K562 (cell line): ENCODE results near the gene CCDC85B. TPM values are rescaled to one million over a fixed set of nuclear protein-coding genes. Genes with fewer than 3 reads are reported as not detected.

ENCODE experiments used
- ATF7 ChIP-seq: fragments of 450-650 bp; IDR thresholded peaks from 2 replicates; pipeline ENCODE4 v1.7.1; 2014; ENCODE audit warnings: mild to moderate bottlenecking, moderate library complexity
- CSDE1 ChIP-seq, 2 experiments: fragments of 450-650 bp; IDR thresholded peaks; 2 replicates each; pipeline ENCODE4 v1.6.1; 2016; ENCODE audit warnings: mild to moderate bottlenecking in 1 of 2
- CTCF ChIP-seq, 3 experiments: IDR thresholded peaks in 2 of 3; conservative IDR thresholded peaks in 1 of 3; 2 replicates each; pipeline ENCODE4 v1.5.1; 2011 to 2012; ENCODE audit warnings: low read length in 3 of 3, mild to moderate bottlenecking in 3 of 3, control low read depth in 2 of 3, improper control_type of control experiment in 1 of 3, inconsistent platforms in 1 of 3, low read depth in 1 of 3, mixed read lengths in 1 of 3, moderate library complexity in 1 of 3; ENCODE audit not compliant: insufficient read depth in 2 of 3
- CXXC5 ChIP-seq: fragments of 250-450 bp; sonication (Bioruptor Pico); IDR thresholded peaks from 2 replicates; pipeline ENCODE4 v1.8.0; 2022; ENCODE audit warnings: inconsistent platforms, mild to moderate bottlenecking, moderate library complexity
- E2F6 ChIP-seq, 2 experiments: IDR thresholded peaks; 2 replicates each; pipeline ENCODE4 v1.6.1; 2011; ENCODE audit warnings: borderline replicate concordance in 1 of 2, control low read depth in 1 of 2, low read depth in 1 of 2, low read length in 1 of 2, mild to moderate bottlenecking in 1 of 2, mixed read lengths in 1 of 2, moderate library complexity in 1 of 2; ENCODE audit not compliant: insufficient read depth in 1 of 2, insufficient read length in 1 of 2, poor library complexity in 1 of 2, severe bottlenecking in 1 of 2; ENCODE audit errors: extremely low read depth in 1 of 2
- ELF2 ChIP-seq: fragments of 250-450 bp; sonication (Bioruptor Pico); IDR thresholded peaks from 2 replicates; pipeline ENCODE4 v1.5.0; 2021; ENCODE audit warnings: mild to moderate bottlenecking
- HDAC3 ChIP-seq: fragments of 450-650 bp; IDR thresholded peaks from 2 replicates; pipeline ENCODE4 v1.6.1; 2018; ENCODE audit warnings: borderline replicate concordance, mild to moderate bottlenecking, moderate library complexity; ENCODE audit not compliant: partially characterized antibody
- MIER1 ChIP-seq: fragments of 450-650 bp; IDR thresholded peaks from 2 replicates; pipeline ENCODE4 v1.6.1; 2016; ENCODE audit warnings: antibody characterized with exemption, mild to moderate bottlenecking, low read depth
- RCOR1 ChIP-seq, 2 experiments: IDR thresholded peaks; 2 replicates each; pipeline ENCODE4 v1.6.1; 2012; ENCODE audit warnings: low read depth in 2 of 2, low read length in 2 of 2, borderline replicate concordance in 1 of 2, improper control_type of control experiment in 1 of 2
- SAFB2 ChIP-seq: fragments of 200-400 bp; formaldehyde crosslinking; IDR thresholded peaks from 2 replicates; pipeline ENCODE4 v1.6.1; 2018; ENCODE audit warnings: borderline replicate concordance, low read length, low read depth, moderate library complexity; ENCODE audit not compliant: severe bottlenecking
- SRF ChIP-seq, 2 experiments: fragments of 250-450, 450-650 bp in 1 of 2; sonication (Bioruptor Pico) in 1 of 2; sonication (generic) in 1 of 2; formaldehyde crosslinking; IDR thresholded peaks; 2 replicates each; pipeline versions ENCODE4 v1.5.0 to v1.5.1; 2020 to 2022; ENCODE audit warnings: mild to moderate bottlenecking in 1 of 2, missing genetic modification reagents in 1 of 2
- TAF1 ChIP-seq: IDR thresholded peaks from 2 replicates; pipeline ENCODE4 v1.6.1; 2011; ENCODE audit warnings: mild to moderate bottlenecking, low read length, moderate library complexity; ENCODE audit not compliant: insufficient read depth, control insufficient read depth, severe bottlenecking; ENCODE audit errors: extremely low read depth
- TBP ChIP-seq: optimal IDR thresholded peaks from 2 replicates; pipeline ENCODE3; 2011; ENCODE audit warnings: low read depth, low read length, improper control_type of control experiment
- ZBTB11 ChIP-seq, 3 experiments: fragments of 200-800 bp in 1 of 3; fragments of 250-450 bp in 1 of 3; fragments of 450-650 bp in 1 of 3; sonication (Bioruptor Pico) in 1 of 3; sonication (Bioruptor generic) in 1 of 3; formaldehyde crosslinking in 1 of 3; IDR thresholded peaks; 2 replicates each; pipeline versions ENCODE4 v1.6.1 to v1.8.0; 2016 to 2022; ENCODE audit warnings: mild to moderate bottlenecking in 2 of 3, missing genetic modification characterization in 2 of 3, missing compliant biosample characterization in 1 of 3, moderate library complexity in 1 of 3
- ZNF184 ChIP-seq: sonication (generic); formaldehyde crosslinking; IDR thresholded peaks from 2 replicates; pipeline ENCODE4 v1.5.0; 2020; ENCODE audit warnings: missing genetic modification reagents
- ZNF263 ChIP-seq: sonication (generic); formaldehyde crosslinking; IDR thresholded peaks from 2 replicates; pipeline ENCODE4 v1.8.0; 2022; ENCODE audit warnings: mild to moderate bottlenecking, missing genetic modification reagents, borderline replicate concordance
- ZNF274 ChIP-seq: IDR thresholded peaks from 2 replicates; pipeline ENCODE4 v1.6.1; 2011; ENCODE audit warnings: low read depth, mild to moderate bottlenecking, low read length, moderate library complexity, borderline replicate concordance
- ZNF282 ChIP-seq: sonication (generic); formaldehyde crosslinking; IDR thresholded peaks from 2 replicates; pipeline ENCODE4 v1.8.1; 2023; ENCODE audit warnings: missing genetic modification reagents
- ZNF57 ChIP-seq: fragments of 450-650 bp; formaldehyde crosslinking; IDR thresholded peaks from 2 replicates; pipeline ENCODE4 v1.4.0; 2020; ENCODE audit warnings: mild to moderate bottlenecking, moderate library complexity
- polyA plus RNA-seq, 8 experiments: library from polyadenylated mRNA; depleted of rRNA in 4 of 8; stranded (reverse) in 5 of 8; unstranded in 3 of 8; fragments of >200 nt; fragmentation: Nextera tagmentation in 2 of 8; fragmentation: Illumina TruSeq in 1 of 8; extraction: Ambion mirVana in 2 of 8; extraction: Trizol in 1 of 8; gene quantifications; 2 replicates each; pipeline versions ENCODE4 v1.2.1 to v1.2.3, GENCODE V29; 2011 to 2014; ENCODE audit warnings: inconsistent platforms in 1 of 8, missing spikeins in 1 of 8
- total RNA-seq, 7 experiments: library from RNA; depleted of rRNA in 6 of 7; stranded (reverse); fragments of >200 nt in 6 of 7; fragmentation: Illumina TruSeq in 2 of 7; extraction: Trizol in 2 of 7; gene quantifications; 2 replicates each; pipeline versions ENCODE4 v1.2.1 to v1.2.3, GENCODE V29; 2011 to 2021; ENCODE audit warnings: low replicate concordance in 1 of 7

CCDC85B gene
- total and polyA plus RNA-seq, 9 of the 15 experiments (the other 6 are each of a cell fraction or from before 2014, with no cell fraction given): 0.14 to 138 (median 6.2) TPM

- TF ChIP-seq ZBTB11 (CRISPR knock-in tag; IDR thresholded peaks at IDR 0.05) (0 out of 6 replicates have a peak, but pooled peaks of 1 of the 3 experiments have one; percentile 61), SAFB2 (no peak), ZNF263 (CRISPR knock-in tag) (0 out of 2 replicates have a peak, but pooled peaks have one; percentile 48), ZNF57 (CRISPR knock-in tag) (no peak), CSDE1 (IDR thresholded peaks at IDR 0.05) (no peak), CTCF (IDR thresholded peaks at IDR 0.05 in 2 of 3, conservative IDR thresholded peaks at IDR 0.05 in 1 of 3; ENCODE audit: insufficient read depth in 2 of 3, low read depth in 1 of 3, low read length in 3 of 3) (0 out of 6 replicates have a peak, but pooled peaks of 1 of the 3 experiments have one; percentile 2), CXXC5 (peak; percentile 87; the same call in 1 of the 2 replicates), ZNF274 (no peak), TBP (peak; percentile 59), ELF2 (no peak), RCOR1 (IDR thresholded peaks at IDR 0.05; ENCODE audit: borderline replicate concordance in 1 of 2, low read depth in 2 of 2, low read length in 2 of 2) (peak in 1 of 2 experiments; percentile 55; a peak in 3 of 4 replicates), ZNF282 (CRISPR knock-in tag) (no peak), TAF1 (peak; percentile 81), SRF (CRISPR knock-in tag; IDR thresholded peaks at IDR 0.05) (no peak), MIER1 (no peak), E2F6 (IDR thresholded peaks at IDR 0.05; ENCODE audit: borderline replicate concordance in 1 of 2, extremely low read depth in 1 of 2, insufficient read depth in 1 of 2, insufficient read length in 1 of 2, low read depth in 1 of 2, low read length in 1 of 2, poor library complexity in 1 of 2, severe bottlenecking in 1 of 2) (peak in 1 of 2 experiments; percentile 46), ATF7 (no peak), ZNF184 (no peak), HDAC3 (no peak)
Observed at GRCh38 chr11:65918211-65919140, 28.0 kb downstream of the CCDC85B start, which contains the start of gene C11orf68 (continued).
